ENCODE measurements around the gene SLC22A1. TPM values are rescaled to one million over a fixed set of nuclear protein-coding genes. Genes with fewer than 3 reads are reported as not detected.

Gene SLC22A1
- total and polyA plus RNA-seq, 10 of the 15 experiments (the other 5 are each of a cell fraction or from before 2014, with no cell fraction given), result 0.09 to 0.28 (median 0.15) TPM; not detected in 3

- no peak for TF ChIP-seq CEBPZ (IDR thresholded peaks at IDR 0.05; ENCODE audit: low read depth, low read length)
- no peak for TF ChIP-seq ATF3 (IDR thresholded peaks at IDR 0.05; ENCODE audit: borderline replicate concordance, extremely low read depth, low read depth, low read length)
- TF ChIP-seq DPF2 (IDR thresholded peaks at IDR 0.05), result no peak
- TF ChIP-seq PML (IDR thresholded peaks at IDR 0.05; ENCODE audit: low read length), result no peak
Measured at GRCh38 chr6:160177220-160177619, 55.6 kb downstream of the SLC22A1 start (continued).

GRCh38 chr6:160178271-160178670 lies 56.7 kb downstream of the SLC22A1 start:
- no peaks in the 10 kb centered on the region for H3K4me1 ChIP-seq (ENCODE audit: control insufficient read depth, insufficient read depth, low read length)
- no peak overlapping the region for H3K27ac ChIP-seq (ENCODE audit: control insufficient read depth, insufficient read depth)
- DNase-seq (ENCODE audit: low read depth, low spot score) (no peak), ATAC-seq (no peak), FAIRE-seq (no peak)
- intact Hi-C loops (cut with micrococcal nuclease; ENCODE audit: unreplicated experiment), result no loop called here
- ChIA-PET CTCF (no interaction called here), POLR2A (no interaction called here), SMC1A (ENCODE audit: uncharacterized antibody, unreplicated experiment) (no interaction called here), RAD21 (ENCODE audit: unreplicated experiment) (no interaction called here)
- no TSS peak for BruUV-seq (replicated peaks)
- H3K9ac ChIP-seq (ENCODE audit: control insufficient read depth, insufficient read depth, low read length), result no peak overlapping the region
- H3K27me3 ChIP-seq (replicated peaks in 1 of 2; ENCODE audit: control insufficient read depth in 2 of 2, insufficient read depth in 2 of 2, low read length in 1 of 2), result no peaks in the 10 kb centered on the region; a peak in 1 of 4 replicates
- H3K79me2 ChIP-seq (ENCODE audit: control insufficient read depth, insufficient read depth, low read length), result no peaks in the 10 kb centered on the region
- H4K20me1 ChIP-seq (ENCODE audit: control insufficient read depth, insufficient read depth), result no peaks in the 10 kb centered on the region
- no peak overlapping the region for H2AFZ ChIP-seq (ENCODE audit: control insufficient read depth, low read depth, low read length)
- H3K36me3 ChIP-seq (ENCODE audit: control insufficient read depth in 2 of 2, insufficient read depth in 2 of 2, low read length in 1 of 2), result no peaks in the 10 kb centered on the region
- WGBS (ENCODE audit: insufficient coverage, insufficient replicate concordance, low lambda C conversion rate, missing lambda C conversion rate), result 62% methylated on average over 5 of the region's 5 CpGs
- in situ Hi-C loops (cut with MboI), result no loop called here
- no peak overlapping the region for H3K4me2 ChIP-seq (ENCODE audit: control insufficient read depth, insufficient read depth)
- H3K4me3 ChIP-seq, result no peak overlapping the region
- H3K9me3 ChIP-seq (replicated peaks; ENCODE audit: control insufficient read depth, insufficient read depth, low read length), result no peaks in the 10 kb centered on the region
- TF ChIP-seq SMAD1 (IDR thresholded peaks at IDR 0.05; ENCODE audit: low read depth, partially characterized antibody) (no peak), PAX5 (IDR thresholded peaks at IDR 0.05; ENCODE audit: borderline replicate concordance, low read depth, low read length) (no peak), NR2C2 (IDR thresholded peaks at IDR 0.05; ENCODE audit: borderline replicate concordance, control insufficient read depth, insufficient read length, low read depth) (no peak), SKIL (IDR thresholded peaks at IDR 0.05; ENCODE audit: low read depth, poor library complexity, severe bottlenecking) (no peak), USF1 (IDR thresholded peaks at IDR 0.05; ENCODE audit: borderline replicate concordance, extremely low read length, insufficient read depth, low read depth, low read length) (no peak), GABPA (IDR thresholded peaks at IDR 0.05; ENCODE audit: low read depth) (no peak), KAT2A (conservative IDR thresholded peaks at IDR 0.05; ENCODE audit: control insufficient read depth, low read depth, low read length) (no peak), POLR2AphosphoS2 (IDR thresholded peaks at IDR 0.05; ENCODE audit: low read depth, low read length) (no peak), RCOR1 (conservative IDR thresholded peaks at IDR 0.05; ENCODE audit: low read depth, low read length) (no peak), BHLHE40 (IDR thresholded peaks at IDR 0.05; ENCODE audit: borderline replicate concordance in 1 of 2, low read depth in 2 of 2, low read length in 1 of 2) (no peak)

All from GM12878 (cell line).